Measurements from ENCODE around the gene PTPRCAP. TPM values are rescaled to one million over a fixed set of nuclear protein-coding genes. Genes with fewer than 3 reads are reported as not detected.
A peak's percentile ranks its signal among the peaks of the same experiment; 100 is the strongest.

PTPRCAP gene
- total and polyA plus RNA-seq, 9 of the 15 experiments (the other 6 are each of a cell fraction or from before 2014, with no cell fraction given), result 0.22 to 2.0 (median 1.1) TPM; not detected in 4

DNA sequence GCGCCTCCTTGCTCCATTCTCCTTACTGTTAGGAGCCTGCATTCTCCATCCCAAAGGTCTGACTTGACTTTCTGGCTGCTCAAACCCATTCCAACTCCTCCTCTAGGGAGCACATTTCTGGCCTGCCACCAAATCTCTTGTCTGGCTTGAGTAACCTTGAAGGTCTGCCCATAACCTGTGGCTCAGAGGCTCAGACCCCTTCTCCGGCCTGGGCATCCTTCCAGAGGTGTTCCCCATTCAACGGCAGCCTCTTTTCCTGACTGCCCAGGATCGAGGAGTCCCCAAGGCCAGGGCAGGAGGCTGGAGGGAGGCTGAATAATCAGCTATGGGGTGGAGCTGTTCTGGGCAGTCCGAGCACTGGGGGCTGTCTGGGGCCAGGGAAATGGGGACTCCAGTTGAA, 43.5 kb downstream of the PTPRCAP start:
- Histone ChIP-seq H3K79me2 (ENCODE audit: control insufficient read depth, insufficient read depth, low read length) (peaks cover 25% of the 10 kb centered on the region), H3K4me2 (ENCODE audit: insufficient read depth, low read length) (no peak overlapping the region), H3K9me1 (ENCODE audit: control insufficient read depth, insufficient read depth, low read length) (peaks cover 3% of the 10 kb centered on the region), H2AFZ (ENCODE audit: low read depth, low read length) (no peak overlapping the region), H3K36me3 (ENCODE audit: control insufficient read depth, insufficient read depth, low read length) (peaks cover 53% of the 10 kb centered on the region), H4K20me1 (replicated peaks; ENCODE audit: control insufficient read depth, insufficient read depth, low read length) (peaks cover 4% of the 10 kb centered on the region; the same call in 1 of the 2 replicates), H3K9ac (ENCODE audit: insufficient read depth in 1 of 2, low read depth in 2 of 2, low read length in 2 of 2) (peak overlapping the region in 1 of 2 experiments; percentile 5; a peak in 1 of 4 replicates), H3K27me3 (ENCODE audit: control insufficient read depth in 2 of 2, insufficient read depth in 2 of 2, low read length in 2 of 2) (no peaks in the 10 kb centered on the region), H3K4me3 (no peak overlapping the region), H3K4me1 (replicated peaks in 1 of 2; ENCODE audit: control insufficient read depth in 2 of 2, insufficient read depth in 2 of 2, low read length in 2 of 2) (peaks cover 8 to 72% of the 10 kb centered on the region in 2 experiments; a peak in 4 of 5 replicates), H3K9me3 (replicated peaks; ENCODE audit: control insufficient read depth, insufficient read depth, low read depth, low read length) (no peaks in the 10 kb centered on the region), H3K27ac (ENCODE audit: extremely low read depth, low read depth, low read length) (no peak overlapping the region)
- DNase-seq (ENCODE audit: extremely low read depth in 1 of 4, low spot score in 3 of 4) (no peak), FAIRE-seq (no peak), ATAC-seq (no peak)
- BruUV-seq (replicated peaks), result no TSS peak
- intact Hi-C loops (cut with micrococcal nuclease) (no loop called here), in situ Hi-C loops (cut with MboI) (no loop called here)
- 84% methylated on average over 5 of the region's 5 CpGs for WGBS (ENCODE audit: insufficient coverage, low coverage, missing lambda C conversion rate)
- CTCF ChIA-PET (ENCODE audit: low intra/inter-chr PET ratio), result no interaction called here
- POLR2A ChIA-PET, result interaction anchor here (0.6 to 1.1 kb wide), 2 partner anchors 99 to 262 kb away, joined by 3 read pairs; no protein-coding TSS in a partner anchor
- TF ChIP-seq DDX20 (tag; IDR thresholded peaks at IDR 0.05; ENCODE audit: low read depth), result no peak
- no peak for TF ChIP-seq NR1H2 (CRISPR knock-in tag; IDR thresholded peaks at IDR 0.05)
- TF ChIP-seq MAZ (CRISPR knock-in tag; conservative IDR thresholded peaks at IDR 0.05 in 1 of 2, IDR thresholded peaks at IDR 0.05 in 1 of 2), result no peak
- no peak for TF ChIP-seq NFYB (IDR thresholded peaks at IDR 0.05; ENCODE audit: extremely low read depth, insufficient read length)
- TF ChIP-seq ZNF280A (IDR thresholded peaks at IDR 0.05; ENCODE audit: low read depth, partially characterized antibody), result no peak
- no peak for TF ChIP-seq ZNF165 (CRISPR knock-in tag; IDR thresholded peaks at IDR 0.05; ENCODE audit: borderline replicate concordance)
- TF ChIP-seq, protein P1, sequence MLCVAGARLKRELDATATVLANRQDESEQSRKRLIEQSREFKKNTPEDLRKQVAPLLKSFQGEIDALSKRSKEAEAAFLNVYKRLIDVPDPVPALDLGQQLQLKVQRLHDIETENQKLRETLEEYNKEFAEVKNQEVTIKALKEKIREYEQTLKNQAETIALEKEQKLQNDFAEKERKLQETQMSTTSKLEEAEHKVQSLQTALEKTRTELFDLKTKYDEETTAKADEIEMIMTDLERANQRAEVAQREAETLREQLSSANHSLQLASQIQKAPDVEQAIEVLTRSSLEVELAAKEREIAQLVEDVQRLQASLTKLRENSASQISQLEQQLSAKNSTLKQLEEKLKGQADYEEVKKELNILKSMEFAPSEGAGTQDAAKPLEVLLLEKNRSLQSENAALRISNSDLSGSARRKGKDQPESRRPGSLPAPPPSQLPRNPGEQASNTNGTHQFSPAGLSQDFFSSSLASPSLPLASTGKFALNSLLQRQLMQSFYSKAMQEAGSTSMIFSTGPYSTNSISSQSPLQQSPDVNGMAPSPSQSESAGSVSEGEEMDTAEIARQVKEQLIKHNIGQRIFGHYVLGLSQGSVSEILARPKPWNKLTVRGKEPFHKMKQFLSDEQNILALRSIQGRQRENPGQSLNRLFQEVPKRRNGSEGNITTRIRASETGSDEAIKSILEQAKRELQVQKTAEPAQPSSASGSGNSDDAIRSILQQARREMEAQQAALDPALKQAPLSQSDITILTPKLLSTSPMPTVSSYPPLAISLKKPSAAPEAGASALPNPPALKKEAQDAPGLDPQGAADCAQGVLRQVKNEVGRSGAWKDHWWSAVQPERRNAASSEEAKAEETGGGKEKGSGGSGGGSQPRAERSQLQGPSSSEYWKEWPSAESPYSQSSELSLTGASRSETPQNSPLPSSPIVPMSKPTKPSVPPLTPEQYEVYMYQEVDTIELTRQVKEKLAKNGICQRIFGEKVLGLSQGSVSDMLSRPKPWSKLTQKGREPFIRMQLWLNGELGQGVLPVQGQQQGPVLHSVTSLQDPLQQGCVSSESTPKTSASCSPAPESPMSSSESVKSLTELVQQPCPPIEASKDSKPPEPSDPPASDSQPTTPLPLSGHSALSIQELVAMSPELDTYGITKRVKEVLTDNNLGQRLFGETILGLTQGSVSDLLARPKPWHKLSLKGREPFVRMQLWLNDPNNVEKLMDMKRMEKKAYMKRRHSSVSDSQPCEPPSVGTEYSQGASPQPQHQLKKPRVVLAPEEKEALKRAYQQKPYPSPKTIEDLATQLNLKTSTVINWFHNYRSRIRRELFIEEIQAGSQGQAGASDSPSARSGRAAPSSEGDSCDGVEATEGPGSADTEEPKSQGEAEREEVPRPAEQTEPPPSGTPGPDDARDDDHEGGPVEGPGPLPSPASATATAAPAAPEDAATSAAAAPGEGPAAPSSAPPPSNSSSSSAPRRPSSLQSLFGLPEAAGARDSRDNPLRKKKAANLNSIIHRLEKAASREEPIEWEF (CRISPR knock-in tag; IDR thresholded peaks at IDR 0.05), result no peak
- TF ChIP-seq ERF (CRISPR knock-in tag; IDR thresholded peaks at IDR 0.05), result no peak
- TF ChIP-seq, protein P2, sequence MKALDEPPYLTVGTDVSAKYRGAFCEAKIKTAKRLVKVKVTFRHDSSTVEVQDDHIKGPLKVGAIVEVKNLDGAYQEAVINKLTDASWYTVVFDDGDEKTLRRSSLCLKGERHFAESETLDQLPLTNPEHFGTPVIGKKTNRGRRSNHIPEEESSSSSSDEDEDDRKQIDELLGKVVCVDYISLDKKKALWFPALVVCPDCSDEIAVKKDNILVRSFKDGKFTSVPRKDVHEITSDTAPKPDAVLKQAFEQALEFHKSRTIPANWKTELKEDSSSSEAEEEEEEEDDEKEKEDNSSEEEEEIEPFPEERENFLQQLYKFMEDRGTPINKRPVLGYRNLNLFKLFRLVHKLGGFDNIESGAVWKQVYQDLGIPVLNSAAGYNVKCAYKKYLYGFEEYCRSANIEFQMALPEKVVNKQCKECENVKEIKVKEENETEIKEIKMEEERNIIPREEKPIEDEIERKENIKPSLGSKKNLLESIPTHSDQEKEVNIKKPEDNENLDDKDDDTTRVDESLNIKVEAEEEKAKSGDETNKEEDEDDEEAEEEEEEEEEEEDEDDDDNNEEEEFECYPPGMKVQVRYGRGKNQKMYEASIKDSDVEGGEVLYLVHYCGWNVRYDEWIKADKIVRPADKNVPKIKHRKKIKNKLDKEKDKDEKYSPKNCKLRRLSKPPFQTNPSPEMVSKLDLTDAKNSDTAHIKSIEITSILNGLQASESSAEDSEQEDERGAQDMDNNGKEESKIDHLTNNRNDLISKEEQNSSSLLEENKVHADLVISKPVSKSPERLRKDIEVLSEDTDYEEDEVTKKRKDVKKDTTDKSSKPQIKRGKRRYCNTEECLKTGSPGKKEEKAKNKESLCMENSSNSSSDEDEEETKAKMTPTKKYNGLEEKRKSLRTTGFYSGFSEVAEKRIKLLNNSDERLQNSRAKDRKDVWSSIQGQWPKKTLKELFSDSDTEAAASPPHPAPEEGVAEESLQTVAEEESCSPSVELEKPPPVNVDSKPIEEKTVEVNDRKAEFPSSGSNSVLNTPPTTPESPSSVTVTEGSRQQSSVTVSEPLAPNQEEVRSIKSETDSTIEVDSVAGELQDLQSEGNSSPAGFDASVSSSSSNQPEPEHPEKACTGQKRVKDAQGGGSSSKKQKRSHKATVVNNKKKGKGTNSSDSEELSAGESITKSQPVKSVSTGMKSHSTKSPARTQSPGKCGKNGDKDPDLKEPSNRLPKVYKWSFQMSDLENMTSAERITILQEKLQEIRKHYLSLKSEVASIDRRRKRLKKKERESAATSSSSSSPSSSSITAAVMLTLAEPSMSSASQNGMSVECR (CRISPR knock-in tag; IDR thresholded peaks at IDR 0.05), result no peak
